Stimulated activated CD8-positive, alpha-beta memory T cell treated with anti-CD3 and anti-CD28 coated beads, Interleukin-12 subunit alpha, Interleukin-12 subunit beta, amount 100 ng/mL, for 24 hours (primary cell): ENCODE data around the gene CBFA2T2.
"Not testable (repeated sequence)": the region's sequence is repeated elsewhere in the genome, so short reads cannot be mapped to it uniquely, and the experiment has no call there.

ENCODE experiments used
- DNase-seq: peaks from one replicate; pipeline ENCODE4 v3.0.0-alpha.2; 2020; ENCODE audit errors: extremely low read depth

The CBFA2T2 gene

DNA sequence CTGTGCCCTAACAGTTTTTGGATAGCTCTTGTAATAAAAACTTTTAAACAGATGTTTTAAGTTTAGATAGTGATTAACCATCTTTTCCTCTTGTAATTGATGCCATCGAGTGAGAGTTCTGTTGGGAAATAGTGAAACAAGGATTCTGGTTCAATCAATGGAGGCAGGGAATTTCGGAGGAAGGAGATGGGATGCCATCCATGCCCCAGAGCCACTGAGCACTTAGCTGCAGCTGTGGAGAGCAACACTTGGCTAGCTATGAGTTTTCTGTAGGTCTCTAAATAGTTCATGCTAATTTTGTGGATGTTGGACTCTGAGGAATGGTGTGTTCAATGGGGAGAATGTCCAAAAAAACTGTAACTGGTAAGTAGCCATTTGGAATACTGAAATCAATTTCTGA, 16.7 kb downstream of the CBFA2T2 start:
- no peak for DNase-seq

GRCh38 chr20:33507461-33507860, 17.6 kb downstream of the CBFA2T2 start:
- no peak for DNase-seq

GRCh38 chr20:33508015-33508414, 18.1 kb downstream of the CBFA2T2 start:
- not testable (repeated sequence) for DNase-seq

- DNase-seq = not testable (repeated sequence)
These were observed 19.2 kb downstream of the CBFA2T2 start for GRCh38 chr20:33509057-33509456.

GRCh38 chr20:33511876-33512275, 22.0 kb downstream of the CBFA2T2 start:
- not testable (repeated sequence) for DNase-seq

GRCh38 chr20:33515569-33516216, 25.8 kb downstream of the CBFA2T2 start:
- no peak for DNase-seq

DNA sequence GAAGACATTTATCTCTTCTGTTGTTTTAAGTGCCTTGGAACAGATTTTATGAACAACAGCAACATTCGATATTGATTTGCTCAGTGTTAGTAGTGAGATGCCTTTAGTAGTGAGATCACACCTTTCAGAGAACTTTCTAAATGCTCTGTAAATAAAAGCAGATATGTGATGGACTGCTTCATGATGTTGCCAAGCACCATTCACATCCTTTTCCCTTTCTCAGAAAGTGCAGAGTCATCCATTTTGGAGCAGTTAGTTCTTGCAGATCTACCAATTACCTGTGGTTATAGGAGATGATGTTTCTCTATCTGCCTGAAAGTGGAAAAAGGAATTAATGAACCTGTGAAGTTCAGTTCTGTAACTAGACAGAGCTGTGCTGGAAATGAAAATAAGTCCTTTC, 27.0 kb downstream of the CBFA2T2 start:
- DNase-seq = no peak

GRCh38 chr20:33518071-33518470, 28.2 kb downstream of the CBFA2T2 start:
- no peak for DNase-seq

DNA sequence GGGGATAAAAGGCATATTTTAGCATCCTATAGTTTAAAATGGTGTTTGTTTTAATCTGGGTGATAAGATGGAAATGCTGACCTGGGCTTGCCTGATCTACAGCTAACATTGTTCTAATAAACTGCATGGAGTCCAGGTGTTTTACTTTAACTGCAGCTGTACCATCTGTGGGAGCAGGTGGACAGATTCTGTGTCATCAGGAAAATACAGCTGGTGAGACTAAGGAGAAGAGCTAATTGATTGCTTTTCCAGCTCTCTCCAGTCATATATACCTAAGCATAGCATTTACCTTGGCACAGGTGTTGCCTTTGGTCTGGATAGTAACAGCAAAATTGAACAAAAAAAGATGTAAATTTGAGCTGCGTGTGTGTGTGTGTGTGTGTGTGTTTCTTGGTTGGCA, 31.6 kb downstream of the CBFA2T2 start:
- no peak for DNase-seq

DNA sequence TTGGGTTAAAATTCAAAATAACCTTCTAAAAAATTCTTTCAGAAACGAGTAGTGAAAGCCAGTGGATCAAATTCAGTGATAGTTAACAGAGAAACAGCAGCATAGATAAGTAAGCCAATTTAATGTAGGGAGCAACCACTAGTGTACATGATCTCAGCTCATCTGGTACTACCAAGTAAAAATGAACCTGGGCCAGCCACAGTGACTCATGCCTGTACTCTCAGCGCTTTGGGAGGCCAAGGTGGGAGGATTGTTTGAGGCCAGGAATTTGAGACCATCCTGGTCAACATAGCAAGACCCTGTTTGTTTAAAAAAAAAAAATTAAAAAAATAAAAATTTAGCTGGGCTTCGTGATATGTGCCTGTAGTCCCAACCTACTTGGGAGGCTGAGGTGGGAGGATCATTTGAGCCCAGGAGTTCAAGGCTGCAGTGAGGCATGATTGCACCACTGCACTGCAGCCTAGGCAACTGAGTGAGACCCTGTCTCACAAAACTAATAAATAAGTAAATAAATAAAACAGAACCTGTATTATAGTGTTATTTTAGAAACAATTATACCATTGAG, 32.4 kb downstream of the CBFA2T2 start:
- no peak for DNase-seq

- DNase-seq = no peak
These were observed 34.4 kb downstream of the CBFA2T2 start for GRCh38 chr20:33524261-33524660.

DNA sequence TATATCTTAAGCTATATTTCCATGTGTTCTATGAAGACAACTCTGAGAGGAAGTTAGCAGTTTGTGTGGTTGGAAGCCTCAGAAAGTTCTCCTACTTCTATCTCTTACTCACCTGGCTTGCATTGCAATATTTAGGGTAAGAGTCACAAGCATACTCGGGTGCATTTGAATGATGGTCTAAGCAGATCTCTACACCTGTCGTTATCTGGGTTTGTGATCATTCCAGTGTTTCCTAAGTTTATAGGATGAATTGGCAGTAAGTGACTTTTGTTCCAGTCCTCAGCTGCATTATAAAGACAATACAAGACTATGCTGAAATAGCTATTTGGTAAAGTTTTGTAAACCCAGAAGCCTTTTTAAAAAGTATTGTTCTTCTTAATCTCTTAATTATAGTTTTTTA, 36.9 kb downstream of the CBFA2T2 start:
- DNase-seq = no peak

DNA sequence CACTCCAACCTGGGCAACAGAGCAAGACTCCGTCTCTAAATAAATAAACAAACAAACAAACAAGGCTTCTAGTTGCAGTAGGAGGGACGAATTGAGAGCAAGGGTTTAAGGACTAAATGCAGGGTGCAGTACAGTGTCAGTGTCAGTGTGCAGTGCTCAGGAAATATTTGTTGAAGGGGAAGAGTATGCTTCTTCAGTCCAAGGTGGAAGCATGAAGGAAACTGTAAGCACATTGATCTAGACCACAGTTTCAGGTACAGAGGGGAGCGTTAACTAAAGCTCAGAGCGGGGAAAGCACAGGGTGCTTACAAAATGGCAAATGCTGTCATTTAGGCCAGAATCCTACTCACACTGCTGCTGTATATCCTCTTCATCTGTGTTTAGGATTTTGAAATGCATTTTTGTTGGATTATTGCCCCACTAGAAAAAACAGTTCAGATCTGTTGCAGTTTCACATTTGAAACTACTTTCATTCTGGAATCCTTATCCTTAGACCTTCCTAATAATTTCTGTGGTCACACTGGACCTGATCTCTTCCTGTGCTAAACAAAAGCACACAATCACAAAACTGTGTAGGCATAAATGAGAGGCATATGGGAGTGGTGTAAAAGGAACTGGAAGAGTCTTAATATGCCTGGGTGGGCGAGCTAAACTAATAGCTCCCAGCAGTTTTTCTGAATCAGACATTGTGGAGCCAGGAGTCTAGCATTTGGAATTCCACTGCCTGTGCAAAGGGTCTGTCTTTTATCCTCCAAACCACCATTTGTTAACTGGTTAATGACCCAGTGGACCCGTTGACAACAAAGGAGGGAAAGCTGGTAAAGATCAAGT, 41.4 kb downstream of the CBFA2T2 start:
- DNase-seq = no peak

- DNase-seq = no peak
These were observed 42.0 kb downstream of the CBFA2T2 start for GRCh38 chr20:33531885-33532284.

- DNase-seq = no peak
These were observed 43.0 kb downstream of the CBFA2T2 start for GRCh38 chr20:33532753-33533459.

DNA sequence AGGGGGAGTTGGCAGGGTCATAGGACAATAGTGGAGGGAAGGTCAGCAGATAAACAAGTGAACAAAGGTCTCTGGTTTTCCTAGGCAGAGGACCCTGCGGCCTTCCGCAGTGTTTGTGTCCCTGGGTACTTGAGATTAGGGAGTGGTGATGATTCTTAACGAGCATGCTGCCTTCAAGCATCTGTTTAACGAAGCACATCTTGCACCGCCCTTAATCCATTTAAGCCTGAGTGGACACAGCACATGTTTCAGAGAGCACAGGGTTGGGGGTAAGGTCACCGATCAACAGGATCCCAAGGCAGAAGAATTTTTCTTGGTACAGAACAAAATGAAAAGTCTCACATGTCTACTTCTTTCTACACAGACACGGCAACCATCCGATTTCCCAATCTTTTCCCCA, 45.8 kb downstream of the CBFA2T2 start:
- DNase-seq = not testable (repeated sequence)

DNA sequence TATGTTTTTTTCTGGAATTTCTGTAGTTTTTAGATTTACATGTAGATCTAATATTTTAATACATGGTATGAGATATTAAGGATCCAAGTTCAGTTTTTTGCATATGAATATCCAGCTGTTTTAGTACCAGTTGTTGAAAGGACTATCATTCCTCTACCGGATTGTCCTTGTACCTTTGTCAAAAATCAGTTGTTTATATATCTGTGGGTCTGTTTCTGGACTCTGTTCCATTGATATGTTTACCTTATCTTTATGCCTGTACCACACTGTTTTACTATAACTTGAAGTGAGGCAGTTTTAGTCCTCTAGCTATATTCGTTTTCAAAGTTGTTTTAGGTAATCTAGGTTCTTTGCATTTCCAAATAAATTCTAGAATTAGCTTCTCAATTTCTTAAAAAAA, 47.7 kb downstream of the CBFA2T2 start:
- no peak for DNase-seq

DNA sequence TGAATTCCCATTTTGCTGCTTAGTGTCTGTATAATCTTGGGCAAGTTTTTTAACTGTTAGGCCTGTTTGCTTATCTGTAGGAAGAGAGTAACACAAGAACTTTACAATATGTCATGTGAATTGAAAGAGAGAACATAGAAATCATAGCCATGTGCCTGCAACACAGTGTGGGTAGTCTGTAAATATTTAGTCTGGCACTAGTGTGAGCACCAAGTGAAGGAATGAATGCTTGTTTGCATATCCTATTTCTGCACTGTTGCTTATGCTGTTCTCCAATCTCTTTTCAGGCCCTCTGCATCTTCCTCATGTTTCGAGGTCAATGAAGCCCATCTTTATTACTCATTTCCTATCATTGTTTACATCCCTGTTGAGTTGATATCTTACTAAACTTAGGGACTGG, 49.2 kb downstream of the CBFA2T2 start:
- no peak for DNase-seq

GRCh38 chr20:33540427-33540826, 50.5 kb downstream of the CBFA2T2 start:
- no peak for DNase-seq

DNA sequence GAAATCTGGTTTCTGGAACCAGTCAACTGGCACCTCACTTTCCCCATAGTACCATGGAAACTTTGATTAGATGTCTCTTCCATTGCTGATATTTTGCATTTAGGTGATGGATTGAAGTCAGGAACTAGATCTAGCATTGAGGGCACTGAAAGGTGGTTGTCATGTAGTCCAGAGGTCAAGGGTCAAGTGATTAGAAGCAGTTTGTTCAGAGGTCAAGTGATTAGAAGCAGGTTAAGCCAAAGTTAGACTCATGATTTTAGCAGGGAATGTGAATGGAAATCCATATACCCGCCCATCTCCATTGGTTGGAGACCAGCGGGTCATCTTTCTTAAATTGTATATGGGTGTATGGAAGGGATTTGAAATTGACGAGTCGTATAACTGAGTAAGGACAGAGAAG, 51.2 kb downstream of the CBFA2T2 start:
- DNase-seq = no peak

DNA sequence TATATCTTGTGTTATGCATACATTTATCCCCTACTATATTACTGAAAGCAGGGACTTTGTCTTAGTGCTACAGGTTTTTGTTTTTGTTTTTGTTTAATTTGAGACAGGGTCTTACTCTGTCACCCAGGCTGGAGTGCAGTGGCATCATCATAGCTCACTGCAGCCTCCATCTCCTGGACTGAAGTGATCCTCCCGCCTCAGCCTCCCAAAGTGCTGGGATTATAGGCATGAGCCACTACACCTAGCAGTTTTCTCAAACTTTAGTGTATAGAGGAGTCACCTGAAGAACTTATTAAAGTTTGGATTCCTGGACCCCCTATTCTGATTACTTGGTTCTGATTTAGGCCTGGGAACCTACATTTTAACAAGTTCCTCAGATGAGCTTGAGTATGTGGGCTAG, 51.9 kb downstream of the CBFA2T2 start:
- DNase-seq = no peak

DNA sequence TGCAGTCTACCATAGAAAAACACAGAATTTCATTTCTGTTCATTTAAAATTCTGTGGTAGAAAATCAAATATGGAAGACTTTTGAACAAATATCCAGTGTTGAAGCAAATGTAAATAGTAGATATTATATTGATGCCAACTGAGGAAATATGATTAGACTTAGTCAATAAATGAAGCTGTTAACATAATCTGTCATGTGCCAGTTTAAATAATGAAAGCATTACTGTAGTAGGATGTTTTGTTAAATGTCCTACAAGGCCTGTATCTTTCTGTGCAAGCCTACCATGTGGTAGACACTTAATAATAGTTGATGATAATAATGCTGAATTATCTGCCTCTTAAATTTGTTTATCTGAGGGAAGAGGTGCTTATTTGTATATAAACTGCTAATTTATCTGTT, 55.9 kb downstream of the CBFA2T2 start:
- DNase-seq = no peak
